Stimulated activated memory B cell treated with anti-CD40 and anti-IgM and Interleukin-4, amounts not matched to agents 10 μg/mL and 1 μg/mL and 100 μg/mL, for 72 hours (primary cell): ENCODE results near the gene NFS1.

ENCODE experiments used
- ATAC-seq: fragments of 150-1000 bp; cut with Tn5 transposase; 2 replicates; pipeline ENCODE4 v1.10.0; 2021
- H3K27ac Mint-ChIP-seq: one replicate; pipeline ENCODE4 v1.8.0; 2022; ENCODE audit warnings: mild to moderate bottlenecking, mixed read lengths
- H3K27me3 Mint-ChIP-seq: one replicate; pipeline ENCODE4 v1.8.0; 2022; ENCODE audit warnings: mixed read lengths
- H3K36me3 Mint-ChIP-seq: one replicate; pipeline ENCODE4 v1.8.0; 2022; ENCODE audit warnings: mixed read lengths
- H3K4me1 Mint-ChIP-seq: one replicate; pipeline ENCODE4 v1.8.0; 2022; ENCODE audit warnings: mixed read lengths
- H3K4me3 Mint-ChIP-seq: one replicate; pipeline ENCODE4 v1.8.0; 2022; ENCODE audit warnings: mild to moderate bottlenecking, moderate library complexity, mixed read lengths
- H3K9me3 Mint-ChIP-seq: one replicate; pipeline ENCODE4 v1.8.0; 2022; ENCODE audit warnings: mixed read lengths

The NFS1 gene

GRCh38 chr20:35629427-35630145 is 69.6 kb downstream of the NFS1 start:
- Mint-ChIP-seq H3K4me1 (peaks cover 8% of the 10 kb centered on the region), H3K36me3 (peaks cover 65% of the 10 kb centered on the region), H3K4me3 (no peak overlapping the region), H3K27me3 (no peaks in the 10 kb centered on the region), H3K27ac (no peak overlapping the region), H3K9me3 (no peaks in the 10 kb centered on the region)
- ATAC-seq = no peak

DNA sequence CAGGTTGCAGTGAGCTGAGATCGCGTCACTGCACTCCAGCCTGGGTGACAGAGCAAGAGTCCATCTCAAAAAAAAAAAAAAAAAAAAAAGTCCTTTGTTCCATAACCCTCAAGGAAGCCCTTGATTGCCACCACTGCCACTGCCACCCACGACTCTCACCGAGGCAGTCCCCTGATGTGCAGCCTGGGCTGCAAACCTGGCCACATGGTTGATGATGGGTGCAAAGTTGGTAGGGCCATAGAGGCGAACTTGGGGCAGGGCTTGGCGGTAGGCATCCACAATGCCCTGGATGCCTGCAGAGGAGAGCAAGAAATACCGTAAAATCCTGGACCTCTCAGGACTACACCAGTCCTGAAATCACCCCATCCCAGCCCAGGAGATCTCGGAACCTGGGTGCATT is 72.0 kb downstream of the NFS1 start:
- no peak for ATAC-seq
- peaks cover 50% of the 10 kb centered on the region for H3K36me3 Mint-ChIP-seq

DNA sequence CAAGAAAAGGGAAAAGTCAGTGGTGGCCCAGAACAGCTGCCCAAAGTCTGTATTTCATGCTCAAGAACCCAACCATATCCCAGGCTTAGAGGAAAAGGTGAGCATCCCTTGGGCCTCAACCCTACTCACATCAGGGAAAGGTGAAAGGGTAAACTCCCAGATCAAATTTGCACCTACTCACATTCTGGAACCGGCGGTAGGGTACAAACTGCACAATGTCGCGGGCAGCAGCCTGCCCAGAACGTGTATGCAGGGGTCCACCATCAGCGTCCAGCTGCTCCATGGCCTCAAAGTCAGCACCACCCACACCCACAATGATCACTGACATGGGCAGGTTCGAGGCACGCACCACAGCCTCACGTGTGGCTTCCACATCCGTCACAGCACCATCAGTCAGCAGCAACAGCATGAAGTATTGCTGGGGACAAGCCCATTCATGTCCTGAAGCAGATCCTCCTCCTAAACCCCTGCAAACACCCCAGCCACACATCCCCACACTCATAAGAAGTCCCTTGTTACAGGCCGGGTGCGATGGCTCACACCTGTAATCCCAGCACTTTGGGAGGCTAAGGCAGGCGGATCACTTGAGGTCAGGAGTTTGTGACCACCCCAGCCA is 72.7 kb downstream of the NFS1 start:
- Mint-ChIP-seq H3K27me3 (no peaks in the 10 kb centered on the region), H3K27ac (no peak overlapping the region), H3K36me3 (peaks cover 50% of the 10 kb centered on the region), H3K4me1 (no peaks in the 10 kb centered on the region), H3K9me3 (no peaks in the 10 kb centered on the region), H3K4me3 (no peak overlapping the region)
- no peak for ATAC-seq

More for the DNA sequence above, 72.0 kb downstream of the NFS1 start:
- H3K9me3 Mint-ChIP-seq = no peaks in the 10 kb centered on the region
- peaks cover 1% of the 10 kb centered on the region for H3K4me1 Mint-ChIP-seq
- no peak overlapping the region for H3K4me3 Mint-ChIP-seq
- no peak overlapping the region for H3K27ac Mint-ChIP-seq
- H3K27me3 Mint-ChIP-seq = no peaks in the 10 kb centered on the region

DNA sequence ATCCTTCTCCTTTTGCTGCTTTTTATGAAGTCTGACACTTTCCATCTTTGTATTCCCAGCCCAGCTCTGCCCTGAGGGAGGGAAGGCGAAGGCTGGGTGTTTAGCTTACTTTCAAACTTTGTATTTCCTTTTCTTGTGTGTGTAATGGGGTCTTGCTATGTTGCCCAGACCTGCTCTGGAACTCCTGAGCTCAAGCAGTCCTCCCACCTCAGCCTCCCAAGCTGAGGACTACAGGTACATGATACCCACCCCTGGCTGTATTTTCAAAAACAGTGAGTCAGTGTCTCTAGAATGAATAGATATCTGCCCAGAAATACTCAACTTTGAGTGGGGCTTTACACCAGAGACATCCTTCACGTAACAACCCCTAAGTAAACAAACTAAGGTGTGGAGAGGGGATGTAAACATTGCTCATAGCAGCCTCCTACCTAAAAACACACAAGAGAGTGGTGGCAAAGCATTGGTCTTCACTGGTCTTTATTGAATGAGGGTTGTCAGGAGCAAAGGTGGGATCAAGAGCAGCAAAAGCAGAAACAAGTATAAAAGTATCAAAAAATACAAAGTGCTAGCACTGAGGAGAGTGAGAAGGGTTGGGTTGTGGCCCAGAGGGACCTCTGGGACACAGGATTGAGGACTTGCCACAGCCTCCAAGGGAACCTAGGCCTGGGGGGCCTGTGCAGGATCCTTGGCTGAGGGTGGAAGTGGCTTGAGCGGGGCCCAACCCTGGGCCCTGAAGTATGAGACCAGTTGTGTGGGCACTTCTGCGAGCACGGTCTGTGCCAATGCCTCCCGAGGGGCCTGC is 73.4 kb downstream of the NFS1 start:
- no peaks in the 10 kb centered on the region for H3K4me1 Mint-ChIP-seq
- H3K36me3 Mint-ChIP-seq = peaks cover 52% of the 10 kb centered on the region
- no peak overlapping the region for H3K4me3 Mint-ChIP-seq
- H3K27me3 Mint-ChIP-seq = no peaks in the 10 kb centered on the region
- peak overlapping the region; percentile 10 for H3K27ac Mint-ChIP-seq
- no peak for ATAC-seq
- no peaks in the 10 kb centered on the region for H3K9me3 Mint-ChIP-seq

GRCh38 chr20:35621560-35621946 is 77.6 kb downstream of the NFS1 start:
- ATAC-seq = no peak
- peaks cover 38% of the 10 kb centered on the region for H3K4me1 Mint-ChIP-seq
- no peak overlapping the region for H3K4me3 Mint-ChIP-seq
- H3K36me3 Mint-ChIP-seq = peaks cover 19% of the 10 kb centered on the region
- peaks cover 11% of the 10 kb centered on the region for H3K27me3 Mint-ChIP-seq
- no peak overlapping the region for H3K27ac Mint-ChIP-seq
- H3K9me3 Mint-ChIP-seq = no peaks in the 10 kb centered on the region

GRCh38 chr20:35620818-35621559 is 78.2 kb downstream of the NFS1 start:
- no peak for ATAC-seq
- Mint-ChIP-seq H3K4me1 (peaks cover 39% of the 10 kb centered on the region), H3K27ac (no peak overlapping the region), H3K9me3 (no peaks in the 10 kb centered on the region), H3K27me3 (peaks cover 11% of the 10 kb centered on the region), H3K36me3 (peaks cover 13% of the 10 kb centered on the region), H3K4me3 (no peak overlapping the region)

DNA sequence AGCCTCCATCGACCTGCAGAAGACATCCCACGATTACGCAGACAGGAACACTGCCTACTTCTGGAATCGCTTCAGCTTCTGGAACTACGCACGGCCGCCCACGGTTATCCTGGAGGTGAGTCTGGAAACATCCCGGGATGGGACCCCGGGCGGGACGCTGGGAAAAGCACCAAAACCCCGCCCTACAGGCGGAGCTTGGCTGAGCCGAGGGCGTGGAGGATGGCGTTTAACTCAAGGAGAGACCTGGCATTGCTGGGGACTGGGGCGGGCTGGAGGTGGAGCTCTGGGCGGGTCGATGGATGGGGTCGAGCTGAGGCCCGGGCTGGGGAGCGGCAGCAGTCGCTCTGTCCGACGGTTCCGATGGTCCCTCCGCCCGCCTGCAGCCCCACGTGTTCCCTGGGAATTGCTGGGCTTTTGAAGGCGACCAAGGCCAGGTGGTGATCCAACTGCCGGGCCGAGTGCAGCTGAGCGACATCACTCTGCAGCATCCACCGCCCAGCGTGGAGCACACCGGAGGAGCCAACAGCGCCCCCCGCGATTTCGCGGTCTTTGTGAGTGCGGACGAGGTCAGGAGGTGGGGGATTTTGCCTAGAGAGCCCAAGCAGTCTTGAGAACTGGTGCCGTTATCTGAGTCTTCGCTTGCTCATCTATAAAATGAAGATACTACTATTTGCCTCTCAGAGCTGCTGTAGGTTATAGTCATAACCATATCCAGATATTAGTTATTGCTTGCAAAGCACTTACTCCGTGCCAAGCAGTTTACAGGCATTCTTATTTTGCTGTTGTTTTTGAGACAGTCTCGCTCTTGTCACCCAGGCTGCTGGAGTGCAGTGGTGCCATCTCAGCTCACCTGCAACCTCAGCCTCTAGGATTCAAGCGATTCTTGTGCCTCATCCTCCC is 79.7 kb downstream of the NFS1 start:
- no peaks in the 10 kb centered on the region for H3K9me3 Mint-ChIP-seq
- peak overlapping the region; percentile 90 for H3K4me3 Mint-ChIP-seq
- H3K36me3 Mint-ChIP-seq = peaks cover 5% of the 10 kb centered on the region
- ATAC-seq = peak; percentile 60
- H3K4me1 Mint-ChIP-seq = peaks cover 52% of the 10 kb centered on the region
- peak overlapping the region; percentile 40 for H3K27ac Mint-ChIP-seq
- peaks cover 11% of the 10 kb centered on the region for H3K27me3 Mint-ChIP-seq

GRCh38 chr20:35618263-35619131 is 80.7 kb downstream of the NFS1 start:
- Mint-ChIP-seq H3K4me1 (peaks cover 56% of the 10 kb centered on the region), H3K27me3 (peaks cover 11% of the 10 kb centered on the region), H3K27ac (peak overlapping the region; percentile 91), H3K9me3 (no peaks in the 10 kb centered on the region), H3K36me3 (peaks cover 5% of the 10 kb centered on the region), H3K4me3 (peak overlapping the region; percentile 90)
- ATAC-seq = no peak
